IPS-20b (cell line): ENCODE results near the gene SLC14A1.

Source experiments
- H3K27ac ChIP-seq: one replicate; pipeline ENCODE4 v1.5.1; 2013; ENCODE audit warnings: low read length
- H3K27me3 ChIP-seq: 2 replicates; pipeline ENCODE4 v1.6.1; 2013; ENCODE audit warnings: mild to moderate bottlenecking, low read length, inconsistent platforms; ENCODE audit not compliant: insufficient read depth
- H3K36me3 ChIP-seq: 2 replicates; pipeline ENCODE4 v1.6.1; 2013; ENCODE audit warnings: low read depth, mild to moderate bottlenecking, inconsistent platforms, low read length, moderate library complexity; ENCODE audit not compliant: insufficient read depth
- H3K4me1 ChIP-seq: 2 replicates; pipeline ENCODE4 v1.6.1; 2013; ENCODE audit warnings: mild to moderate bottlenecking, control low read depth, inconsistent platforms, low read length, moderate library complexity; ENCODE audit not compliant: insufficient read depth
- H3K4me3 ChIP-seq: 2 replicates; pipeline ENCODE4 v1.5.1; 2013; ENCODE audit warnings: mild to moderate bottlenecking, low read length, inconsistent platforms
- H3K9ac ChIP-seq: 2 replicates; pipeline ENCODE4 v1.6.1; 2013; ENCODE audit warnings: low read depth, mild to moderate bottlenecking, inconsistent platforms, low read length, moderate library complexity
- H3K9me3 ChIP-seq: 2 replicates; pipeline ENCODE4 v1.6.1; 2013; ENCODE audit warnings: mild to moderate bottlenecking, low read depth, low read length, inconsistent platforms; ENCODE audit not compliant: insufficient read depth

SLC14A1 gene

GRCh38 chr18:45726603-45727002 lies 2.6 kb downstream of the SLC14A1 start:
- H3K36me3 ChIP-seq: no peaks in the 10 kb centered on the region
- no peak overlapping the region for H3K9ac ChIP-seq
- H3K4me3 ChIP-seq: no peak overlapping the region
- no peaks in the 10 kb centered on the region for H3K9me3 ChIP-seq
- no peaks in the 10 kb centered on the region for H3K4me1 ChIP-seq
- no peak overlapping the region for H3K27ac ChIP-seq
- H3K27me3 ChIP-seq: no peaks in the 10 kb centered on the region; the same call in 1 of the 2 replicates

DNA sequence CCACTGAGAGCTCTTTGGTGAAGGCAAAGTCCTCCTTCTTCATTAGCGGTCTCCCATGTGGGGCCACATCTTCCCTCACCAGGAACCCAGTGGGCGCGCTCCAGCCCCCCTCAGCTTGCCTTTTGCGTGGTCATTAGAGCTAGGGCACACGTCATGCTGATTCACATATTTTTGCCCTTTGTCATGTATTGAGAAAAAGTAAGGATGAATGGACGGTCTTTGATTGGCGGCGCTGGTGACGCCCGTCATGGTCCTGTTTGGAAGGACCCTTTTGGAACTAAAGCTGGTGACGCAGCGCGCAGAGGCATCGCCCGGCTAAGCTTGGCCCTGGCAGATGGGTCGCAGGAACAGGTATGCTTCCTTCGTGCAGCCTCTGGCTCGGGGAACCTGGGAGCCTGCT lies 3.1 kb downstream of the SLC14A1 start:
- Histone ChIP-seq H3K27ac (no peak overlapping the region), H3K27me3 (no peaks in the 10 kb centered on the region; the same call in 1 of the 2 replicates), H3K9ac (no peak overlapping the region), H3K4me3 (no peak overlapping the region), H3K9me3 (no peaks in the 10 kb centered on the region), H3K36me3 (no peaks in the 10 kb centered on the region), H3K4me1 (no peaks in the 10 kb centered on the region)

- Histone ChIP-seq H3K9me3 (no peaks in the 10 kb centered on the region), H3K36me3 (no peaks in the 10 kb centered on the region), H3K4me1 (no peaks in the 10 kb centered on the region), H3K27me3 (no peaks in the 10 kb centered on the region; the same call in 1 of the 2 replicates), H3K9ac (no peak overlapping the region), H3K4me3 (no peak overlapping the region), H3K27ac (no peak overlapping the region)
Measured at GRCh38 chr18:45728336-45729010, 4.5 kb downstream of the SLC14A1 start.

- H3K9me3 ChIP-seq: no peaks in the 10 kb centered on the region
Measured at GRCh38 chr18:45730832-45731575, 7.0 kb downstream of the SLC14A1 start.

DNA sequence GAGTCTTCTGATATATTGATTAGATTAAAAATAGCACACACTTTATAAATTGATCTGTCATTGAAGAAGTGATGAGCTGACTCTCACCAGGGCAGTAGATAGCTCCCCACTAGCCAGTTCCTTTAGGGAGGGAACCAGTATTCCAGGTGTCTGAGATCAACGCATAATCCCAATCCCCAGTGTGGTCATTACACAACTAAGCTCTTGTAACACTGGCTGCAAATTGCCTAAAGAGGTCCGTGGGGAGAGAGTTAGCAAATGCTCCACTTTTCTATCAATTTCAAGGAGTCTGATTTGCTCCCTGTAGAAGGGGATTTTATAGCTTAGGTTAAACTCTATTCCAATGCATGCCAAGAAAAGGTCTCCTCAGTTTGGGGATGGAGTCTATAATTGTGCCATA lies 7.7 kb downstream of the SLC14A1 start:
- Histone ChIP-seq H3K4me1 (no peaks in the 10 kb centered on the region), H3K27ac (no peak overlapping the region), H3K4me3 (no peak overlapping the region), H3K9me3 (no peaks in the 10 kb centered on the region), H3K27me3 (no peaks in the 10 kb centered on the region), H3K36me3 (no peaks in the 10 kb centered on the region), H3K9ac (no peak overlapping the region)

More at GRCh38 chr18:45730832-45731575, 7.0 kb downstream of the SLC14A1 start:
- no peak overlapping the region for H3K4me3 ChIP-seq
- no peak overlapping the region for H3K9ac ChIP-seq
- no peaks in the 10 kb centered on the region for H3K36me3 ChIP-seq
- no peaks in the 10 kb centered on the region for H3K4me1 ChIP-seq
- no peaks in the 10 kb centered on the region for H3K27me3 ChIP-seq
- H3K27ac ChIP-seq: no peak overlapping the region

GRCh38 chr18:45733535-45733934 lies 9.6 kb downstream of the SLC14A1 start:
- H3K27me3 ChIP-seq: no peaks in the 10 kb centered on the region
- H3K4me3 ChIP-seq: no peak overlapping the region
- H3K36me3 ChIP-seq: no peaks in the 10 kb centered on the region
- H3K9ac ChIP-seq: no peak overlapping the region
- H3K4me1 ChIP-seq: no peaks in the 10 kb centered on the region
- H3K27ac ChIP-seq: no peak overlapping the region
- no peaks in the 10 kb centered on the region for H3K9me3 ChIP-seq

GRCh38 chr18:45734505-45734904 lies 10.5 kb downstream of the SLC14A1 start:
- H3K4me3 ChIP-seq: no peak overlapping the region
- H3K9me3 ChIP-seq: no peaks in the 10 kb centered on the region
- no peak overlapping the region for H3K9ac ChIP-seq
- H3K4me1 ChIP-seq: no peaks in the 10 kb centered on the region
- no peaks in the 10 kb centered on the region for H3K27me3 ChIP-seq
- no peak overlapping the region for H3K27ac ChIP-seq
- no peaks in the 10 kb centered on the region for H3K36me3 ChIP-seq

- no peak overlapping the region for H3K4me3 ChIP-seq
- no peaks in the 10 kb centered on the region for H3K36me3 ChIP-seq
Measured at GRCh38 chr18:45734944-45735343, 11.0 kb downstream of the SLC14A1 start.

DNA sequence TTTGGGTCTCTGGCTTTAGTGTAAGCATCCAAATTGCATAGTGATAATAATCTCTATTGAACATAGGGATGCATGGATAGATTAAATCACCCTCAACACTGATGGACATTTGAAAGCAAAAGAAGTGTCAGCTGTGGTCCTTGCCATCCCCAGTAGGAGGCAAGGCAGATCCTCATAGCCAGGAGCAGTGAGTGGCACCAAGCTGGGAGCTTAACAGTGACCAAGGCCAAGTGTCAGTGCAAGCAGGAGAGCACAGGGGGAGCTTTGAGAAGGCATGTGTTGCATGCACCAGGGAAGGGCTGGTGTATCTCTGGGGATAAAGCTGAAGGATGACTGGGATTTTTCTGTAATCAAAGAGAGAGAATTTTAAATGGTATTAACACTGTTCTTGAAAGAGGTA lies 14.7 kb downstream of the SLC14A1 start:
- H3K27ac ChIP-seq: no peak overlapping the region
- H3K36me3 ChIP-seq: no peaks in the 10 kb centered on the region
- no peaks in the 10 kb centered on the region for H3K27me3 ChIP-seq
- H3K4me3 ChIP-seq: no peak overlapping the region
- no peak overlapping the region for H3K9ac ChIP-seq
- no peaks in the 10 kb centered on the region for H3K9me3 ChIP-seq
- peaks cover 10% of the 10 kb centered on the region; the same call in 1 of the 2 replicates for H3K4me1 ChIP-seq

More at GRCh38 chr18:45734944-45735343, 11.0 kb downstream of the SLC14A1 start:
- H3K9me3 ChIP-seq: no peaks in the 10 kb centered on the region
- peaks cover under 1% of the 10 kb centered on the region; the same call in 1 of the 2 replicates for H3K4me1 ChIP-seq
- no peak overlapping the region for H3K9ac ChIP-seq
- no peaks in the 10 kb centered on the region for H3K27me3 ChIP-seq
- H3K27ac ChIP-seq: no peak overlapping the region

DNA sequence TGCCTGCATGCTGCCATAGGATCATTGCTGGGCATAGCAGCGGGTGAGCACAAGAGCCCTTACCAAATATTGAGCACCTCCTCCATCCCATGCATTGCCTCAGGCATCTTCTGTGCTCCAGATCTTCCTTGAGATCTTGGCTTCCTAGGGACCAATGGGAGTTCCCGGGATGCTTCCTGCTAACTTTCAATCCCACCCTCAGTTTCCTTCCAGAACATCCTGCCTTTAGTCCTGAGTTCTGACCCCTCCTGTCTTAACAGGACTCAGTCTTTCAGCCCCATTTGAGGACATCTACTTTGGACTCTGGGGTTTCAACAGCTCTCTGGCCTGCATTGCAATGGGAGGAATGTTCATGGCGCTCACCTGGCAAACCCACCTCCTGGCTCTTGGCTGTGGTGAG lies 15.3 kb downstream of the SLC14A1 start:
- no peaks in the 10 kb centered on the region for H3K36me3 ChIP-seq
- no peak overlapping the region for H3K9ac ChIP-seq
- H3K9me3 ChIP-seq: no peaks in the 10 kb centered on the region
- no peak overlapping the region for H3K27ac ChIP-seq
- H3K4me1 ChIP-seq: peaks cover 10% of the 10 kb centered on the region; the same call in 1 of the 2 replicates
- no peaks in the 10 kb centered on the region for H3K27me3 ChIP-seq
- H3K4me3 ChIP-seq: no peak overlapping the region

DNA sequence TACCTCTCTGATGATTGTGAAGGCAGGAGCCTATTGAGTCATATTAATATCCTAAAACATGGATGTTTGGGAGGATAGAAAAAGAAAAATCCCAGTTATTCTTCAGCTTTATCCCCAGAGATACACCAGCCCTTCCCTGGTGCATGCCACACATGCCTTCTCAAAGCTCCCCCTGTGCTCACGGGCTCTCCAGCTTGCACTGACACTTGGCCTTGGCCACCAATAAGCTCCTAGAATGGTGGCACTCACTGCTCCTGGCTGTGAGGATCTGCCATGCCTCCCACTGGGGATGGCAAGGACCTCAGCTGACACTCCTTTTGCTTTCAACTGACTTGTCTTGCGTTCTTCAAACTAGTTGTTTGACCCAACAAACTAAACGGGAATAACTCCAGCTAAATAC lies 15.9 kb downstream of the SLC14A1 start:
- peaks cover 10% of the 10 kb centered on the region; the same call in 1 of the 2 replicates for H3K4me1 ChIP-seq
- H3K27ac ChIP-seq: no peak overlapping the region
- no peak overlapping the region for H3K9ac ChIP-seq
- H3K9me3 ChIP-seq: no peaks in the 10 kb centered on the region
- H3K36me3 ChIP-seq: no peaks in the 10 kb centered on the region
- no peaks in the 10 kb centered on the region for H3K27me3 ChIP-seq
- no peak overlapping the region for H3K4me3 ChIP-seq

DNA sequence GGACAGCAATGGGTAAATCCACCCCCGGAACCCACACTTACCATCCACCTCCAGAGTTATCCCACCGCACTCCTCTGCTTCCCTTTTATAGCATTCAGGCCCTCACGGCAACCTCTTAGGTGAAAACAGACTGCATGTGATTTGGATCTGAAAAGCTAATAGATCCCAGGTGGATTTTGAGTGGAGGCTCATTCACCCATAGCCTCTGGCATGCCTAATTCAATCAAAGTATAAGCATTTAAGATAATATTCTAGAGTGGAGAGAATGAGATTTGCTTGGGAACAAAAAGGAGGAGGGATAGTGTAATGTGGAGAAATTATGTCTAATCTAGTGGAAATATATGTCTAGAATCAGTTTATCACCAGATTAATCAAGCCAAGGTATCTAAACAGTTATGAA lies 17.1 kb downstream of the SLC14A1 start:
- Histone ChIP-seq H3K4me3 (no peak overlapping the region), H3K27ac (no peak overlapping the region), H3K36me3 (no peaks in the 10 kb centered on the region), H3K9ac (no peak overlapping the region), H3K9me3 (no peaks in the 10 kb centered on the region), H3K27me3 (no peaks in the 10 kb centered on the region), H3K4me1 (peaks cover 10% of the 10 kb centered on the region; the same call in 1 of the 2 replicates)
